GM06990 (cell line): ENCODE results near the gene CD84.
"Not testable (repeated sequence)": the region's sequence is repeated elsewhere in the genome, so short reads cannot be mapped to it uniquely, and the experiment has no call there.

Experiments used
- DNase-seq: peaks from one replicate; pipeline ENCODE4 v3.0.0-alpha.2; 2011; ENCODE audit not compliant: insufficient read length; ENCODE audit errors: extremely low read depth
- H3K27me3 ChIP-seq: replicated peaks from 2 replicates; pipeline ENCODE4 v1.6.0; 2011; ENCODE audit warnings: low read length; ENCODE audit not compliant: control insufficient read depth, insufficient read depth
- H3K36me3 ChIP-seq: 2 replicates; pipeline ENCODE4 v1.5.1; 2011; ENCODE audit warnings: low read length; ENCODE audit not compliant: control insufficient read depth, insufficient read depth
- H3K4me3 ChIP-seq: replicated peaks from 2 replicates; pipeline ENCODE4 v1.5.1; 2011; ENCODE audit warnings: low read depth, mild to moderate bottlenecking, control low read depth, low read length
- TF ChIP-seq, protein P1 (sequence below): IDR thresholded peaks from 2 replicates; pipeline ENCODE4 v1.5.1; 2011; ENCODE audit warnings: low read length, control low read depth, mild to moderate bottlenecking, inconsistent platforms; ENCODE audit not compliant: insufficient read depth, poor library complexity, severe bottlenecking

Gene CD84

DNA sequence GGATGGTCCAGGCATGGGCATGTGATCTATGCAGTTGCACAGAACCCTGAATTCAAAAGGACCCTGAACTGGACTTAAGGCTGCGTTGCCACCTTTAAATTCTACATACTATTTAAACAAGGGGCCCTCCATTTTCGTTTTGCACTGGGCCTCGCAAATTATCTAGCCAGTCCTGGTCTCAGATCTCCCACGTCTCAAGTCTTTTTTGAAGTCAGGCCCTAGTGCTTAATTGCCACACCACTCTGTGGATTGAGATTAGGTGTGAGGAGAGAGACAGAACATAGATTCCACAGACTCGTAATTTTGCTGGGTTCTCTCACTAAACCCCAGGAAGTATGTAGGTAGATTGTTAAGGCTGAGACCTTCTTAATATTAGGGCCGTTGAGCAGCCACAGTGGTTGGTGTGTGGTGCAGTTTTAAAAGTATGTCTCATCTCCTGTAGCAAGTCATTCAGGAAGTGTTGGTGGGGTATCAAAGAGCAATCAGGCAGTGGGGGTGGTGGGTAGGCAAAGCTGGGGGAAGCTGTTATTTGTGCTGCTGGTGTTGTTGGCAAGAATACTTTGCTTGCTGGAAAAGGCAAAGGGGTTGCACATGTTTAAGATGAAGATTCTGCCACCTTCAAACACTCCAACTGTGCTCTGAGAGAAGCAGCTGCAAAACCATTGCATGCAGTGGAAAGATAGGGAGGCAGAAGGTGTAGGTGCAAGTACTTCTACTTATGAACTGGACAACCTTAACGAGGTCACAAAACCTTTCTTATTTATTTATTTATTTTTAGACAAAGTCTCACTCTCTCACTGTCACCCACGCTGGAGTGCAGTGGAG, 11.2 kb downstream of the CD84 start:
- DNase-seq, result no peak
- H3K36me3 ChIP-seq, result no peaks in the 10 kb centered on the region
- H3K27me3 ChIP-seq, result no peaks in the 10 kb centered on the region
- TF ChIP-seq, protein P1, sequence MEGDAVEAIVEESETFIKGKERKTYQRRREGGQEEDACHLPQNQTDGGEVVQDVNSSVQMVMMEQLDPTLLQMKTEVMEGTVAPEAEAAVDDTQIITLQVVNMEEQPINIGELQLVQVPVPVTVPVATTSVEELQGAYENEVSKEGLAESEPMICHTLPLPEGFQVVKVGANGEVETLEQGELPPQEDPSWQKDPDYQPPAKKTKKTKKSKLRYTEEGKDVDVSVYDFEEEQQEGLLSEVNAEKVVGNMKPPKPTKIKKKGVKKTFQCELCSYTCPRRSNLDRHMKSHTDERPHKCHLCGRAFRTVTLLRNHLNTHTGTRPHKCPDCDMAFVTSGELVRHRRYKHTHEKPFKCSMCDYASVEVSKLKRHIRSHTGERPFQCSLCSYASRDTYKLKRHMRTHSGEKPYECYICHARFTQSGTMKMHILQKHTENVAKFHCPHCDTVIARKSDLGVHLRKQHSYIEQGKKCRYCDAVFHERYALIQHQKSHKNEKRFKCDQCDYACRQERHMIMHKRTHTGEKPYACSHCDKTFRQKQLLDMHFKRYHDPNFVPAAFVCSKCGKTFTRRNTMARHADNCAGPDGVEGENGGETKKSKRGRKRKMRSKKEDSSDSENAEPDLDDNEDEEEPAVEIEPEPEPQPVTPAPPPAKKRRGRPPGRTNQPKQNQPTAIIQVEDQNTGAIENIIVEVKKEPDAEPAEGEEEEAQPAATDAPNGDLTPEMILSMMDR, result no peak
- no peak overlapping the region for H3K4me3 ChIP-seq

DNA sequence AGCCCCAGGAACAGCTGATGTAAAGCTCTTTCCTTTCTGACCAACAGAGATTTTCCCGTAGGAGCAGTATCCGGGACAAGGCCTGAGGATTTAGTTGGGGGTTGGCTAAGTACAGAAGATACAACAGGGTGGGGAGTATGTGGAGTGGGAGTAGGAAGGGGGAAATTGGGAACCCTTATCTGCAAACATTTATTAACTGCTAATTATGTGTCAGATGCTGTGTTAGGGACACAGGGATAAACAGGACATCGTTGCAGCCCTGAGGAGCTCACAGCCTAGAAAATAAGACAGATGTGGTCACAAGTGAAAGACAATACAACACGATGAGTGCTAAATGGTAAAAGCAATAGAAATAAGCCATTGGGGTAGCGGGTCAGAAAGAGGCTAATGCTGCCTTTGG, 12.0 kb downstream of the CD84 start:
- TF ChIP-seq, protein P1, result no peak

DNA sequence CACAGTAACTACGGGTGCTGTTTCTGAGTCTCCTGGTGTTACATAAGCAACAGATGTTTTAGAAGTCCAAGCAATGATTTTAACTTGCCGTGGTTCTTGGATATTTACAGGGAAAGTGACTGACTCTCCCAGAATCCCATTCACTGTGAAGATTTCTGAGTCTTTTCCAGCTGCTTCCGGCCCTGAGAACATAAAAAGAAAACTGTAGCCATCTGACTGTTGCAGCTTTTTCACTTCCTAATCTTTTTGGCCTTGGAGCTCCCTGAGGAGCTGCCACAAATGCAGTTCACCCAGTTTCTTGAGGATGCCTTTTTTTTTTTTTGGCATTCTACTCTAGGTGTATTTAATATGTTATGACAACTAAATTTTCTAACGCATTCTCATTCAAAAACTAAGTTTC, 13.7 kb downstream of the CD84 start:
- no peak for DNase-seq
- Histone ChIP-seq H3K4me3 (no peak overlapping the region), H3K27me3 (no peaks in the 10 kb centered on the region), H3K36me3 (no peaks in the 10 kb centered on the region)
- TF ChIP-seq, protein P1, result no peak

More for the DNA sequence above, 12.0 kb downstream of the CD84 start:
- no peak for DNase-seq
- no peaks in the 10 kb centered on the region for H3K36me3 ChIP-seq
- H3K4me3 ChIP-seq, result no peak overlapping the region
- H3K27me3 ChIP-seq, result no peaks in the 10 kb centered on the region

DNA sequence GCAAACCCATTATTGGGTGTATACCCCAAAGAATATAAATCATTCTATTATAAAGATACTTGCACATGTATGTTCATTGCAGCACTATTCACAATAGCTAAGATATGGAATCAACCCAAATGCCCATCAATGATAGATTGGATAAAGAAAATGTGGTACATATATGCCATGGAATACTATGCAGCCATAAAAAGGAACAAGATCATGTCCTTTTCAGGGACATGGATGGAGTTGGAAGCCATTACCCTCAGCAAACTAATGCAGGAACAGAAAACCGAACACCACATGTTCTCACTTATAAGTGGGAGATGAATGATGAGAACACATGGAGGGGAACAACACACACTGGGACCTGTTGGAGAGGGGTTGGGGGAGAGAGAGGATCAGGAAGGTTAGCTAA, 16.1 kb downstream of the CD84 start:
- H3K36me3 ChIP-seq, H3K27me3 ChIP-seq, H3K4me3 ChIP-seq, DNase-seq: not testable (repeated sequence)

DNA sequence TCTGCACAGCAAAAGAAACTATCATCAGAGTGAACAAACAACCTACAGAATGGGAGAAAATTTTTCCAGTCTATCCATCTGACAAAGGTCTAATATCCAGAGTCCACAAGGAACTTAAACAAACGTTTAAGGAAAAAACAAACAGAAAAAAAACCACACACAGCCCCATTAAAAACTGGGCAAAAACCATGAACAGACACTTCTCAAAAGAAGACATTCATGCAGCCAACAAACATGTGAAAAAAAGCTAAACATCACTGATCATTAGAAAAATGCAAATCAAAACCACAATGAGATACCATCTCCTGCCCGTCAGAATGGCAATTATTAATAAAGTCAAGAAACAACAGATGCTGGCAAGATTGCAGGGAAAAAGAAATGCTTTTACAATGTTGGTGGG, 16.6 kb downstream of the CD84 start:
- H3K36me3 ChIP-seq, H3K27me3 ChIP-seq, DNase-seq, H3K4me3 ChIP-seq: not testable (repeated sequence)

DNA sequence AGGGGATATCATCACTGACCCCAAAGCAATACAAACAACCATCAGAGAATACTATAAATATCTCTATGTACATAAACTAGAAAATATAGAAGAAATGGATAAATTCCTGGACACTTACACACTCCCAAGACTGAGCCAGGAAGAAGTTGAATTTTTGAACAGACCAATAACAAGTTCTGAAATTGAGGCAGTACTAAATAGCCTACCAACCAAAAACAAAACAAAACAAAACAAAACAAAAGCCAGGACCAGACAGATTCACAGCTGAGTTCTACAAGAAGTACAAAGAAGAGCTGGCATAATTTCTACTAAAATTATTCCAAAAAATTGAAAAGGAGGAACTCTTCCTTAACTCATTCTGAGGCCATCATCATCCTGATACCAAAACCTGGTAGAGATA, 18.5 kb downstream of the CD84 start:
- Histone ChIP-seq H3K27me3 (no peaks in the 10 kb centered on the region), H3K36me3 (no peaks in the 10 kb centered on the region), H3K4me3 (no peak overlapping the region)
- DNase-seq, result no peak
- TF ChIP-seq, protein P1, result no peak
